SK-N-SH (cell line): ENCODE results near the gene SLC25A41. TPM values are rescaled to one million over a fixed set of nuclear protein-coding genes. Genes with fewer than 3 reads are reported as not detected.

ENCODE experiments used
- CTCF ChIA-PET: fragments of 300-600, 350-600 bp; formaldehyde crosslinking; extraction: SDS; loops from one replicate; lab custom pipeline; 2021; lab: Yijun Ruan, JAX
- POLR2A ChIA-PET: fragments of 350-600 bp; sonication (Branson Sonifier 250); formaldehyde crosslinking; extraction: SDS; loops from one replicate; lab custom pipeline; 2020; ENCODE audit warnings: antibody characterized with exemption, inconsistent platforms; lab: Yijun Ruan, JAX
- DNase-seq: peaks from one replicate; pipeline ENCODE4 v3.0.0; 2012
- H2AFZ ChIP-seq: fragments of 200-600 bp; sonication (generic); 2 replicates; pipeline ENCODE4 v1.8.1; 2016; ENCODE audit warnings: antibody characterized with exemption, mild to moderate bottlenecking, low read depth
- H3F3A ChIP-seq: fragments of 200-600 bp; sonication (generic); replicated peaks from 2 replicates; pipeline ENCODE3; 2016; ENCODE audit warnings: antibody characterized with exemption, mild to moderate bottlenecking; ENCODE audit not compliant: insufficient read depth
- H3K27ac ChIP-seq, 2 experiments: fragments of 200-500 bp in 1 of 2; fragments of 200-600 bp in 1 of 2; sonication (Bioruptor generic) in 1 of 2; sonication (generic), shearing (Covaris generic) in 1 of 2; 2 replicates each; pipeline versions ENCODE4 v1.5.1 to v1.6.1; 2014 to 2016; ENCODE audit warnings: low read depth in 2 of 2, inconsistent platforms in 1 of 2, low read length in 1 of 2, mild to moderate bottlenecking in 1 of 2, mixed read lengths in 1 of 2
- H3K27me3 ChIP-seq: fragments of 200-600 bp; sonication (generic), shearing (Covaris generic); 2 replicates; pipeline ENCODE4 v1.6.1; 2016; ENCODE audit warnings: mixed run types; ENCODE audit not compliant: insufficient read depth
- H3K36me3 ChIP-seq, 2 experiments: fragments of 200-500 bp in 1 of 2; fragments of 200-600 bp in 1 of 2; sonication (Bioruptor generic) in 1 of 2; sonication (generic) in 1 of 2; replicated peaks in 1 of 2; 2 replicates each; pipeline versions ENCODE3 to v1.5.1; 2014 to 2016; ENCODE audit warnings: low read length in 1 of 2, mild to moderate bottlenecking in 1 of 2; ENCODE audit not compliant: insufficient read depth in 2 of 2, control insufficient read depth in 1 of 2
- H3K4me1 ChIP-seq, 2 experiments: fragments of 200-500 bp in 1 of 2; fragments of 200-600 bp in 1 of 2; sonication (Bioruptor generic) in 1 of 2; sonication (generic), shearing (Covaris generic) in 1 of 2; 2 replicates each; pipeline versions ENCODE4 v1.5.1 to v1.6.1; 2014 to 2016; ENCODE audit warnings: low read depth in 1 of 2, low read length in 1 of 2, mixed run types in 1 of 2; ENCODE audit not compliant: insufficient read depth in 2 of 2, control insufficient read depth in 1 of 2
- H3K4me2 ChIP-seq: fragments of 200-600 bp; sonication (generic), shearing (Covaris generic); 2 replicates; pipeline ENCODE4 v1.6.1; 2017; ENCODE audit warnings: mixed run types
- H3K4me3 ChIP-seq, 2 experiments: fragments of 200-500 bp in 1 of 2; fragments of 200-600 bp in 1 of 2; sonication (Bioruptor generic) in 1 of 2; sonication (generic), shearing (Covaris generic) in 1 of 2; 2 replicates each; pipeline versions ENCODE4 v1.5.1 to v1.8.1; 2014 to 2016; ENCODE audit warnings: low read depth in 2 of 2, inconsistent platforms in 1 of 2, low read length in 1 of 2, mild to moderate bottlenecking in 1 of 2, mixed read lengths in 1 of 2, moderate library complexity in 1 of 2
- H3K79me2 ChIP-seq: fragments of 200-600 bp; sonication (generic); 2 replicates; pipeline ENCODE4 v1.8.1; 2017; ENCODE audit warnings: mild to moderate bottlenecking; ENCODE audit not compliant: insufficient read depth
- H3K9ac ChIP-seq: fragments of 200-600 bp; sonication (generic); 2 replicates; pipeline ENCODE4 v1.6.1; 2017; ENCODE audit warnings: mixed run types
- H3K9me2 ChIP-seq: fragments of 200-600 bp; sonication (generic); 2 replicates; pipeline ENCODE4 v1.6.1; 2017; ENCODE audit warnings: mixed run types
- H3K9me3 ChIP-seq: fragments of 200-600 bp; sonication (generic); 2 replicates; pipeline ENCODE4 v1.6.1; 2017; ENCODE audit warnings: mixed run types, mild to moderate bottlenecking, moderate library complexity
- H4K20me1 ChIP-seq: fragments of 200-600 bp; sonication (generic); 2 replicates; pipeline ENCODE4 v1.6.1; 2017; ENCODE audit warnings: mild to moderate bottlenecking, mixed run types; ENCODE audit not compliant: insufficient read depth
- CHD2 ChIP-seq: fragments of 150-350 bp; IDR thresholded peaks from 2 replicates; pipeline ENCODE4 v1.6.1; 2018; ENCODE audit warnings: low read length; ENCODE audit not compliant: partially characterized antibody
- CTCF ChIP-seq: fragments of 200-600 bp; sonication (generic); IDR thresholded peaks from 2 replicates; pipeline ENCODE4 v1.6.1; 2017; ENCODE audit warnings: antibody characterized with exemption, mild to moderate bottlenecking, moderate library complexity
- ELF1 ChIP-seq: IDR thresholded peaks from 2 replicates; pipeline ENCODE4 v1.4.0; 2012
- EP300 ChIP-seq, 2 experiments: IDR thresholded peaks; 2 replicates each; pipeline versions ENCODE4 v1.4.0 to v1.6.1; 2012; ENCODE audit warnings: borderline replicate concordance in 1 of 2, low read depth in 1 of 2, low read length in 1 of 2
- FOSL2 ChIP-seq: IDR thresholded peaks from 2 replicates; pipeline ENCODE4 v1.4.0; 2012; ENCODE audit warnings: low read depth, mild to moderate bottlenecking, moderate library complexity, borderline replicate concordance
- FOXJ3 ChIP-seq: sonication (generic); formaldehyde crosslinking; IDR thresholded peaks from 2 replicates; pipeline ENCODE4 v1.5.1; 2020; ENCODE audit warnings: mild to moderate bottlenecking, missing genetic modification reagents
- FOXM1 ChIP-seq: IDR thresholded peaks from 2 replicates; pipeline ENCODE4 v1.4.0; 2012; ENCODE audit warnings: low read depth, mild to moderate bottlenecking
- GATA2 ChIP-seq: sonication (generic); formaldehyde crosslinking; IDR thresholded peaks from 2 replicates; pipeline ENCODE4 v1.5.0; 2020; ENCODE audit warnings: mild to moderate bottlenecking, missing genetic modification reagents
- MAX ChIP-seq: IDR thresholded peaks from 2 replicates; pipeline ENCODE4 v1.4.0; 2012; ENCODE audit warnings: low read depth
- MEF2A ChIP-seq: IDR thresholded peaks from 2 replicates; pipeline ENCODE4 v1.4.0; 2012; ENCODE audit warnings: low read depth, borderline replicate concordance
- MXI1 ChIP-seq: IDR thresholded peaks from 2 replicates; pipeline ENCODE4 v1.6.1; 2012; ENCODE audit warnings: mild to moderate bottlenecking, low read depth, low read length, improper control_type of control experiment
- NFIC ChIP-seq: IDR thresholded peaks from 2 replicates; pipeline ENCODE4 v1.4.0; 2012; ENCODE audit warnings: borderline replicate concordance
- POLR2AphosphoS5 ChIP-seq: IDR thresholded peaks from 2 replicates; pipeline ENCODE4 v1.6.1; 2012; ENCODE audit warnings: low read depth, low read length
- RAD21 ChIP-seq: IDR thresholded peaks from 2 replicates; pipeline ENCODE4 v1.6.1; 2012; ENCODE audit warnings: mild to moderate bottlenecking, low read length
- RCOR1 ChIP-seq: fragments of 150-350 bp; IDR thresholded peaks from 2 replicates; pipeline ENCODE4 v1.6.1; 2017; ENCODE audit warnings: antibody characterized with exemption, low read length
- RFX5 ChIP-seq: IDR thresholded peaks from 2 replicates; pipeline ENCODE4 v1.6.1; 2012; ENCODE audit warnings: mild to moderate bottlenecking, improper control_type of control experiment, low read length
- SIN3A ChIP-seq: IDR thresholded peaks from 2 replicates; pipeline ENCODE4 v1.6.1; 2012; ENCODE audit warnings: low read depth, mild to moderate bottlenecking, low read length, moderate library complexity, borderline replicate concordance
- SMC3 ChIP-seq: IDR thresholded peaks from 2 replicates; pipeline ENCODE4 v1.6.1; 2012; ENCODE audit warnings: low read depth, low read length, improper control_type of control experiment
- TAF1 ChIP-seq: IDR thresholded peaks from 2 replicates; pipeline ENCODE4 v1.6.1; 2012; ENCODE audit warnings: low read depth, mild to moderate bottlenecking, low read length, moderate library complexity, borderline replicate concordance
- TCF12 ChIP-seq: IDR thresholded peaks from 2 replicates; pipeline ENCODE4 v1.4.0; 2012
- TEAD4 ChIP-seq: IDR thresholded peaks from 2 replicates; pipeline ENCODE4 v1.4.0; 2012; ENCODE audit warnings: mild to moderate bottlenecking, borderline replicate concordance; ENCODE audit not compliant: insufficient read depth
- YY1 ChIP-seq: IDR thresholded peaks from 2 replicates; pipeline ENCODE4 v1.4.0; 2012; ENCODE audit warnings: low read depth, mild to moderate bottlenecking
- WGBS: methylation state at CpG from one replicate; pipeline ENCODE4 v1.1.6; 2017; ENCODE audit warnings: low lambda C conversion rate; 5-methylcytosine and 5-hydroxymethylcytosine counted together
- polyA plus RNA-seq, 3 experiments: library from polyadenylated mRNA; depleted of rRNA; stranded (reverse); fragments of >200 nt; gene quantifications; 2 replicates each; pipeline ENCODE4 v1.2.3, GENCODE V29; 2012
- TF ChIP-seq, protein P1 (sequence below): IDR thresholded peaks from 2 replicates; pipeline ENCODE4; 2012
- TF ChIP-seq, protein P2 (sequence below): fragments of 150-350 bp; IDR thresholded peaks from 2 replicates; pipeline ENCODE4 v1.6.1; 2017; ENCODE audit warnings: antibody characterized with exemption, low read length, low read depth, borderline replicate concordance
- TF ChIP-seq, protein P3 (sequence below): fragments of 150-350 bp; IDR thresholded peaks from 2 replicates; pipeline ENCODE4 v1.6.1; 2016; ENCODE audit warnings: mild to moderate bottlenecking, low read depth, low read length

SLC25A41 gene
- polyA plus RNA-seq, 1 of the 3 experiments (the other 2 are of a cell fraction) = 0.12 TPM

DNA sequence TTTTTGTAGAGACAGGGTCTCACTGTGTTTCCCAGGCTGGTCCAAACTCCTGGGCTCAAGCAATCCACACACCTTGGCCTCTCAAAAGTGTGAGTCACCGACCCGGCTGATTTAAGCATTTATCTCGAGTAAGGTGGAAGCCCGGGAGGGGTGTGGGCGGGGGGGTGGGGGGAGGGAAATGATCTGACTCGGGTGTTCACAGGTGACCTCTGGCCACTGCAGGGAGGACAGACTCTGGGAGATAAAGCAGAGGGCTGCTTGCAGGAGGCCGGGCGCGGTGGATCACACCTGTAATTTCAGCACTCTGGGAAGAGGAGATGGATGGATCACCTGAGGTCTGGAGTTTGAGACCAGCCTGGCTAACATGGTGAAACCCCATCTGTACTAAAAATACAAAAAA, 40.1 kb upstream of the SLC25A41 start:
- POLR2A ChIA-PET = no interaction called here
- peaks cover 0 to 14% of the 10 kb centered on the region in 2 experiments; a peak in 1 of 4 replicates for H3K4me1 ChIP-seq
- CTCF ChIA-PET = no interaction called here
- no peaks in the 10 kb centered on the region for H3K79me2 ChIP-seq
- no peaks in the 10 kb centered on the region for H3F3A ChIP-seq
- H3K9me2 ChIP-seq = no peaks in the 10 kb centered on the region
- peaks cover 28% of the 10 kb centered on the region for H3K27me3 ChIP-seq
- H3K4me2 ChIP-seq = no peak overlapping the region
- TF ChIP-seq SMC3 (no peak), MXI1 (no peak), ELF1 (no peak), CTCF (no peak), MAX (no peak), FOXM1 (no peak), TEAD4 (no peak), TCF12 (no peak), EP300 (IDR thresholded peaks at IDR 0.05; ENCODE audit: borderline replicate concordance in 1 of 2, low read depth in 1 of 2, low read length in 1 of 2) (no peak), FOSL2 (no peak), RAD21 (no peak), CHD2 (no peak), RCOR1 (no peak), POLR2AphosphoS5 (no peak), RFX5 (no peak), MEF2A (no peak), NFIC (no peak)
- TF ChIP-seq, protein P1, sequence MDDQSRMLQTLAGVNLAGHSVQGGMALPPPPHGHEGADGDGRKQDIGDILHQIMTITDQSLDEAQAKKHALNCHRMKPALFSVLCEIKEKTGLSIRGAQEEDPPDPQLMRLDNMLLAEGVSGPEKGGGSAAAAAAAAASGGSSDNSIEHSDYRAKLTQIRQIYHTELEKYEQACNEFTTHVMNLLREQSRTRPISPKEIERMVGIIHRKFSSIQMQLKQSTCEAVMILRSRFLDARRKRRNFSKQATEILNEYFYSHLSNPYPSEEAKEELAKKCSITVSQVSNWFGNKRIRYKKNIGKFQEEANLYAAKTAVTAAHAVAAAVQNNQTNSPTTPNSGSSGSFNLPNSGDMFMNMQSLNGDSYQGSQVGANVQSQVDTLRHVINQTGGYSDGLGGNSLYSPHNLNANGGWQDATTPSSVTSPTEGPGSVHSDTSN = no peak
- no peak overlapping the region for H3K27ac ChIP-seq
- H3K36me3 ChIP-seq = no peaks in the 10 kb centered on the region
- H4K20me1 ChIP-seq = no peaks in the 10 kb centered on the region
- WGBS = 55% methylated on average over 8 of the region's 9 CpGs
- no peaks in the 10 kb centered on the region for H3K9me3 ChIP-seq
- no peak for DNase-seq
- no peak overlapping the region for H3K4me3 ChIP-seq
- no peak overlapping the region for H2AFZ ChIP-seq
- H3K9ac ChIP-seq = no peak overlapping the region

GRCh38 chr19:6472713-6473112, 39.1 kb upstream of the SLC25A41 start:
- H3K79me2 ChIP-seq = no peaks in the 10 kb centered on the region
- H3K27ac ChIP-seq = no peak overlapping the region
- no peaks in the 10 kb centered on the region for H3F3A ChIP-seq
- H3K4me3 ChIP-seq = no peak overlapping the region
- H4K20me1 ChIP-seq = no peaks in the 10 kb centered on the region
- no peaks in the 10 kb centered on the region for H3K9me3 ChIP-seq
- TF ChIP-seq TAF1 (no peak), GATA2 (CRISPR knock-in tag) (no peak), RCOR1 (no peak), FOXJ3 (CRISPR knock-in tag) (no peak), CHD2 (no peak), MEF2A (no peak), YY1 (no peak), RFX5 (no peak), POLR2AphosphoS5 (no peak), SIN3A (no peak)
- TF ChIP-seq, protein P1 = no peak
- TF ChIP-seq, protein P2, sequence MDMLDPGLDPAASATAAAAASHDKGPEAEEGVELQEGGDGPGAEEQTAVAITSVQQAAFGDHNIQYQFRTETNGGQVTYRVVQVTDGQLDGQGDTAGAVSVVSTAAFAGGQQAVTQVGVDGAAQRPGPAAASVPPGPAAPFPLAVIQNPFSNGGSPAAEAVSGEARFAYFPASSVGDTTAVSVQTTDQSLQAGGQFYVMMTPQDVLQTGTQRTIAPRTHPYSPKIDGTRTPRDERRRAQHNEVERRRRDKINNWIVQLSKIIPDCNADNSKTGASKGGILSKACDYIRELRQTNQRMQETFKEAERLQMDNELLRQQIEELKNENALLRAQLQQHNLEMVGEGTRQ = no peak
- TF ChIP-seq, protein P3, sequence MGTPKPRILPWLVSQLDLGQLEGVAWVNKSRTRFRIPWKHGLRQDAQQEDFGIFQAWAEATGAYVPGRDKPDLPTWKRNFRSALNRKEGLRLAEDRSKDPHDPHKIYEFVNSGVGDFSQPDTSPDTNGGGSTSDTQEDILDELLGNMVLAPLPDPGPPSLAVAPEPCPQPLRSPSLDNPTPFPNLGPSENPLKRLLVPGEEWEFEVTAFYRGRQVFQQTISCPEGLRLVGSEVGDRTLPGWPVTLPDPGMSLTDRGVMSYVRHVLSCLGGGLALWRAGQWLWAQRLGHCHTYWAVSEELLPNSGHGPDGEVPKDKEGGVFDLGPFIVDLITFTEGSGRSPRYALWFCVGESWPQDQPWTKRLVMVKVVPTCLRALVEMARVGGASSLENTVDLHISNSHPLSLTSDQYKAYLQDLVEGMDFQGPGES = no peak
- DNase-seq = no peak
- H2AFZ ChIP-seq = no peak overlapping the region
- H3K4me2 ChIP-seq = no peak overlapping the region
- H3K4me1 ChIP-seq = peaks cover 0 to 14% of the 10 kb centered on the region in 2 experiments; a peak in 1 of 4 replicates
- ChIA-PET POLR2A (no interaction called here), CTCF (no interaction called here)
- peaks cover 37% of the 10 kb centered on the region for H3K27me3 ChIP-seq
- no peaks in the 10 kb centered on the region for H3K36me3 ChIP-seq
- 67% methylated on average over 1 of the region's 4 CpGs for WGBS
- no peak overlapping the region for H3K9ac ChIP-seq
- H3K9me2 ChIP-seq = no peaks in the 10 kb centered on the region
